Suprapubic skin (tissue), 4 donors: Measurements from ENCODE around the gene DDX52. TPM values are rescaled to one million over a fixed set of nuclear protein-coding genes. Genes with fewer than 3 reads are reported as not detected.
"Not testable (repeated sequence)": the region's sequence is repeated elsewhere in the genome, so short reads cannot be mapped to it uniquely, and the experiment has no call there.

Source experiments
- DNase-seq, 2 donors: peaks; one replicate each; pipeline ENCODE4 v3.0.0-alpha.2; 2019; ENCODE audit warnings: low spot score in 2 of 2
- H3K27ac ChIP-seq: fragments of 200-600 bp; sonication (generic); one replicate; pipeline ENCODE4 v1.5.1; 2019
- H3K27me3 ChIP-seq: fragments of 200-600 bp; sonication (generic); one replicate; pipeline ENCODE4 v1.5.1; 2019
- H3K36me3 ChIP-seq: fragments of 200-600 bp; sonication (generic); one replicate; pipeline ENCODE4 v1.5.1; 2019
- H3K4me1 ChIP-seq: fragments of 200-600 bp; sonication (generic); one replicate; pipeline ENCODE4 v1.5.1; 2019
- H3K4me3 ChIP-seq: fragments of 200-600 bp; sonication (generic); one replicate; pipeline ENCODE4 v1.5.1; 2019; ENCODE audit warnings: mild to moderate bottlenecking
- H3K9me3 ChIP-seq: fragments of 200-600 bp; sonication (generic); one replicate; pipeline ENCODE4 v1.5.1; 2019
- CTCF ChIP-seq, 2 donors: fragments of 200-600 bp in 1 of 2; fragments of 450-650 bp in 1 of 2; sonication (generic) in 1 of 2; IDR thresholded peaks; one replicate each; pipeline ENCODE4 v1.5.1; 2016 to 2019; ENCODE audit warnings: antibody characterized with exemption in 2 of 2, mild to moderate bottlenecking in 1 of 2, moderate library complexity in 1 of 2
- EP300 ChIP-seq: sonication (generic); formaldehyde crosslinking; IDR thresholded peaks from one replicate; pipeline ENCODE4 v1.6.1; 2017; ENCODE audit warnings: antibody characterized with exemption
- POLR2A ChIP-seq, 2 donors: fragments of 450-650 bp; IDR thresholded peaks; one replicate each; pipeline ENCODE4 v1.6.1; 2017; ENCODE audit warnings: antibody characterized with exemption in 2 of 2, mild to moderate bottlenecking in 2 of 2, moderate library complexity in 2 of 2
- POLR2AphosphoS5 ChIP-seq, 3 donors: sonication (generic); formaldehyde crosslinking; IDR thresholded peaks; one replicate each; pipeline ENCODE4 v1.6.1; 2017; ENCODE audit warnings: antibody characterized with exemption in 3 of 3
- WGBS: methylation state at CpG from one replicate; pipeline ENCODE4 v1.1.5; 2018; 5-methylcytosine and 5-hydroxymethylcytosine counted together
- total RNA-seq, 4 donors: library from RNA; depleted of rRNA; stranded (reverse); fragments of >200 nt; gene quantifications; one replicate each; pipeline ENCODE4 v1.1.0, GENCODE V29; 2016

Gene DDX52
- total RNA-seq, 4 donors from 2014 or later = 15.6 to 21.7 (median 18.6) TPM

DNA sequence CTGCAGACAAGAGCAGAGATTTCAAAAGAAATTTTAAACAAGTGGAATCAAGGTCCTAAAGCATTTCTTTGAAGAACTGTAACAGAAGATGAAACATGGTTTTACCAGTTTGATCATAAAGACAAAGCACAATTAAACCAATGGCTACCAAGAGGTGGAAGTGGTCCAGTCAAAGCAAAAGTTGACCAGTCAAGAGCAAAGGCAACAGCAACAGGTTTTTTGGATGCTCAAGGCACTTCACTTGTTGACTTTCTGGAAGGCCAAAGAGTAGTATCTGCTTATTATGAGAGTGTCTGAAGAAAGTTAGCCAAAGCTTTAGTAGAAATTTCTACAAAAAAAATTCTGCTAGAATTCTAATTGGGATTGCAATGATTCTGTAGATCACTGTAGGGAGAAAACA lies 5.3 kb downstream of the DDX52 start:
- TF ChIP-seq CTCF (IDR thresholded peaks at IDR 0.05) (no peak), POLR2AphosphoS5 (IDR thresholded peaks at IDR 0.05) (no peak), POLR2A (IDR thresholded peaks at IDR 0.05) (no peak), EP300 (no peak)
- no peaks in the 10 kb centered on the region for H3K9me3 ChIP-seq
- no peak overlapping the region for H3K4me3 ChIP-seq
- H3K27me3 ChIP-seq = no peaks in the 10 kb centered on the region
- DNase-seq = no peak
- H3K27ac ChIP-seq = no peak overlapping the region
- peaks cover 17% of the 10 kb centered on the region for H3K4me1 ChIP-seq
- peaks cover 46% of the 10 kb centered on the region for H3K36me3 ChIP-seq

DNA sequence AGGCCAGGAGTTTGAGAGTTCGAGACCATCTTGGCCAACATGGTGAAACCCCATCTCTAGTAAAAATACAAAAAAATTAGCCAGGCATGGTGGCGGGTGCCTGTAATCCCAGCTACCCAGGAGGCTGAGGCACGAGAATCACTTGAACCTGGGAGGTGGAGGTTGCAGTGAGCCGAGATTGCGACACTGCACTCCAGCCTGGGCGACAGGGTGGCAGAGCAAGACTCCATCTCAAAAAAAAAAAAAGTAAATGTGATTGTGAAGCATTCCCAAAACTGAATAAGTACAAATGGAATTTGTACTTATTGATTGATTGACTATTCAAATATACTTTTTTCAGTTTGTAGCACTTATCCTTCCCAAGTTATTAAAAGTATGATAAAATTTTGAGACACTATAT lies 26.8 kb downstream of the DDX52 start:
- H3K4me3 ChIP-seq, H3K27ac ChIP-seq, DNase-seq, H3K4me1 ChIP-seq, H3K27me3 ChIP-seq, H3K9me3 ChIP-seq: not testable (repeated sequence)
- H3K36me3 ChIP-seq = peaks cover 75% of the 10 kb centered on the region
- WGBS = 94% methylated on average over 6 of the region's 6 CpGs

DNA sequence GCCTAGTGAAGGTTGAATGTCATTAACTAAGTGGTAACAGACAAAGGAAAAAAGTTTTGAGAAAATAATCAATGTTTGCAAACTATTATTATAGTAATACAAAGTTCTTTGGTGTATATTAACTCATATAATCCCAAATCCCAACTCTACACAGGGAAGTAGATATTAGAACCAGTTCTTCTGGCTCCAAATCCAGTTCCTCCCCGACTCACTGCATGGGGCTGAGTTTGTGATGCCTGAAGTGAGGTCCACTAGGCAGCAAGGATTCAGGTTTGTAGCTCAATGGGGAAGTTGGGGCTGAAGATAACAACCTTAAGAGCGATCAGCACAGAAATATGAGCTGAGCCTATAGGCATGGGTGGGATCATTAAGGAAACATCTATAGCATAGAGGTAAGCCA lies 28.4 kb downstream of the DDX52 start:
- no peaks in the 10 kb centered on the region for H3K9me3 ChIP-seq
- peaks cover 2% of the 10 kb centered on the region for H3K4me1 ChIP-seq
- no peak overlapping the region for H3K27ac ChIP-seq
- no peak for DNase-seq
- H3K27me3 ChIP-seq = no peaks in the 10 kb centered on the region
- no peak for TF ChIP-seq CTCF (IDR thresholded peaks at IDR 0.05)
- no peak for TF ChIP-seq EP300
- TF ChIP-seq POLR2AphosphoS5 (IDR thresholded peaks at IDR 0.05) = no peak
- no peak for TF ChIP-seq POLR2A (IDR thresholded peaks at IDR 0.05)
- H3K36me3 ChIP-seq = peaks cover 59% of the 10 kb centered on the region
- WGBS = 92% methylated on average over 2 of the region's 2 CpGs
- H3K4me3 ChIP-seq = no peak overlapping the region

DNA sequence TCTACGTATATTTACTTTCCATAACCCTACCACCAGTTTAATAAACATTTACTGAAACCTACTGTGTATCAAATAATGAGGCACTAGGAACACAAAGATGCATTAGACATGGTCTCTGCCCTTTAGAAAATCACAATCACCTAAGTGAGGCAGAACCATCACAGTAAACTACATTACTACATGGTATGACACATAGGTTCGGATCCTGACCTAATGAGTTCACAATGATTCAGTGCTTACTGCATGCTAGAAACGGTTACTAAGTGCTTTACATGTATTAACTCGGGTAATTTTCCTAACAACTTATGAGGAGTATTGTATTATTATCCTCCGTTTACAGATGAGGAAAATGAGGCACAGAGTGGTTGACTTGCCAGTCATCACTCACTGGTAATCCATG lies 28.9 kb downstream of the DDX52 start:
- Histone ChIP-seq H3K27ac (no peak overlapping the region), H3K4me1 (peaks cover 4% of the 10 kb centered on the region), H3K4me3 (no peak overlapping the region), H3K27me3 (no peaks in the 10 kb centered on the region), H3K9me3 (no peaks in the 10 kb centered on the region), H3K36me3 (peaks cover 54% of the 10 kb centered on the region)
- DNase-seq = no peak
- TF ChIP-seq POLR2A (IDR thresholded peaks at IDR 0.05) (no peak), EP300 (no peak), POLR2AphosphoS5 (IDR thresholded peaks at IDR 0.05) (no peak), CTCF (IDR thresholded peaks at IDR 0.05) (no peak)
- 75% methylated on average over 5 of the region's 5 CpGs for WGBS

GRCh38 chr17:37610971-37611370 lies 32.3 kb downstream of the DDX52 start:
- H3K4me3 ChIP-seq = no peak overlapping the region
- no peaks in the 10 kb centered on the region for H3K9me3 ChIP-seq
- peaks cover 28% of the 10 kb centered on the region for H3K4me1 ChIP-seq
- 82% methylated on average over 1 of the region's 1 CpG for WGBS
- DNase-seq = no peak
- TF ChIP-seq EP300 = no peak
- no peak for TF ChIP-seq POLR2A (IDR thresholded peaks at IDR 0.05)
- TF ChIP-seq CTCF (IDR thresholded peaks at IDR 0.05) = no peak
- TF ChIP-seq POLR2AphosphoS5 (IDR thresholded peaks at IDR 0.05) = no peak
- H3K27me3 ChIP-seq = no peaks in the 10 kb centered on the region
- peaks cover 23% of the 10 kb centered on the region for H3K36me3 ChIP-seq
- no peak overlapping the region for H3K27ac ChIP-seq

GRCh38 chr17:37610041-37610420 lies 33.2 kb downstream of the DDX52 start:
- Histone ChIP-seq H3K36me3 (peaks cover 13% of the 10 kb centered on the region), H3K4me1 (peaks cover 34% of the 10 kb centered on the region), H3K27ac (peak overlapping the region; percentile 94), H3K4me3 (peak overlapping the region; percentile 96)
- not testable (repeated sequence) for H3K9me3 ChIP-seq, H3K27me3 ChIP-seq, DNase-seq
- WGBS = 62% methylated on average over 5 of the region's 5 CpGs
